Measurements from ENCODE around the gene DNA2. TPM values are rescaled to one million over a fixed set of nuclear protein-coding genes. Genes with fewer than 3 reads are reported as not detected.

DNA2 gene
- total RNA-seq, 4 donors from 2014 or later = 2.3 to 6.8 (median 3.9) TPM

GRCh38 chr10:68470300-68470699 lies 1.5 kb downstream of the DNA2 start:
- no peak for TF ChIP-seq CTCF (IDR thresholded peaks at IDR 0.05; ENCODE audit: low read depth)

- TF ChIP-seq CTCF (IDR thresholded peaks at IDR 0.05; ENCODE audit: low read depth) = no peak
Measured at GRCh38 chr10:68469838-68470237, 1.9 kb downstream of the DNA2 start.

GRCh38 chr10:68463365-68464093 lies 8.2 kb downstream of the DNA2 start:
- no peak for TF ChIP-seq CTCF (IDR thresholded peaks at IDR 0.05; ENCODE audit: low read depth)

GRCh38 chr10:68462536-68462935 lies 9.2 kb downstream of the DNA2 start:
- TF ChIP-seq CTCF (IDR thresholded peaks at IDR 0.05; ENCODE audit: low read depth) = no peak

GRCh38 chr10:68461032-68461431 lies 10.7 kb downstream of the DNA2 start:
- TF ChIP-seq CTCF (IDR thresholded peaks at IDR 0.05; ENCODE audit: low read depth) = no peak

GRCh38 chr10:68446179-68446578 lies 25.6 kb downstream of the DNA2 start:
- no peak for TF ChIP-seq CTCF (IDR thresholded peaks at IDR 0.05; ENCODE audit: low read depth)

GRCh38 chr10:68442971-68443370 lies 28.8 kb downstream of the DNA2 start:
- TF ChIP-seq CTCF (IDR thresholded peaks at IDR 0.05; ENCODE audit: low read depth) = no peak

Data from subcutaneous adipose tissue (tissue), 4 donors.